Ectodermal cell (in vitro differentiated cells): Measurements from ENCODE around the gene TMEM8B.
"Not testable (repeated sequence)": the region's sequence is repeated elsewhere in the genome, so short reads cannot be mapped to it uniquely, and the experiment has no call there.

ENCODE experiments used
- H3K27ac ChIP-seq: 2 replicates; pipeline ENCODE4 v1.7.0; 2013; ENCODE audit warnings: mild to moderate bottlenecking, low read depth, low read length; ENCODE audit not compliant: insufficient read depth, poor library complexity, severe bottlenecking
- H3K27me3 ChIP-seq: 2 replicates; pipeline ENCODE4 v1.7.0; 2013; ENCODE audit warnings: mild to moderate bottlenecking, low read length; ENCODE audit not compliant: insufficient read depth, control insufficient read depth, poor library complexity, severe bottlenecking
- H3K36me3 ChIP-seq: one replicate; pipeline ENCODE4 v1.7.0; 2013; ENCODE audit warnings: low read length; ENCODE audit not compliant: control insufficient read depth, insufficient read depth
- H3K4me1 ChIP-seq: one replicate; pipeline ENCODE4 v1.7.0; 2013; ENCODE audit warnings: low read length; ENCODE audit not compliant: control insufficient read depth, insufficient read depth
- H3K4me3 ChIP-seq: 2 replicates; pipeline ENCODE4 v1.7.0; 2013; ENCODE audit warnings: low read depth, low read length, control low read depth; ENCODE audit not compliant: insufficient read depth
- H3K9me3 ChIP-seq: 2 replicates; pipeline ENCODE4 v1.7.0; 2013; ENCODE audit warnings: mild to moderate bottlenecking, low read length, moderate library complexity; ENCODE audit not compliant: control insufficient read depth
- WGBS, 2 experiments: methylation state at CpG; one replicate each; pipeline ENCODE4 v1.1.7; 2013; ENCODE audit warnings: missing lambda C conversion rate in 2 of 2; 5-methylcytosine and 5-hydroxymethylcytosine counted together

Gene TMEM8B

GRCh38 chr9:35884908-35885307 is 55.9 kb downstream of the TMEM8B start:
- not testable (repeated sequence) for H3K27ac ChIP-seq, H3K4me1 ChIP-seq, H3K27me3 ChIP-seq, H3K36me3 ChIP-seq, H3K4me3 ChIP-seq, H3K9me3 ChIP-seq
- 92 to 93% methylated on average over 3 of the region's 3 CpGs for WGBS, 2 experiments

- H3K27ac ChIP-seq = no peak overlapping the region
- 90% methylated on average over 3 of the region's 3 CpGs for WGBS, 2 experiments
These were observed 62.6 kb downstream of the TMEM8B start for GRCh38 chr9:35891646-35892045.

GRCh38 chr9:35892051-35892450 is 63.0 kb downstream of the TMEM8B start:
- H3K36me3 ChIP-seq = no peaks in the 10 kb centered on the region
- no peak overlapping the region for H3K4me3 ChIP-seq
- no peaks in the 10 kb centered on the region for H3K9me3 ChIP-seq
- H3K27ac ChIP-seq = no peak overlapping the region
- no peaks in the 10 kb centered on the region for H3K27me3 ChIP-seq
- H3K4me1 ChIP-seq = no peaks in the 10 kb centered on the region
- WGBS, 2 experiments = 84 to 86% methylated on average over 1 of the region's 1 CpG

More at GRCh38 chr9:35891646-35892045, 62.6 kb downstream of the TMEM8B start:
- Histone ChIP-seq H3K4me1 (no peaks in the 10 kb centered on the region), H3K9me3 (no peaks in the 10 kb centered on the region), H3K4me3 (no peak overlapping the region), H3K36me3 (no peaks in the 10 kb centered on the region), H3K27me3 (no peaks in the 10 kb centered on the region)

- H3K4me3 ChIP-seq = no peak overlapping the region
- H3K4me1 ChIP-seq = no peaks in the 10 kb centered on the region
- 83 to 100% methylated on average over 2 of the region's 2 CpGs for WGBS, 2 experiments
- no peaks in the 10 kb centered on the region for H3K36me3 ChIP-seq
- no peak overlapping the region for H3K27ac ChIP-seq
- H3K9me3 ChIP-seq = no peaks in the 10 kb centered on the region
- no peaks in the 10 kb centered on the region for H3K27me3 ChIP-seq
These were observed 67.5 kb downstream of the TMEM8B start for GRCh38 chr9:35896570-35896969.

GRCh38 chr9:35897376-35898099 is 68.5 kb downstream of the TMEM8B start:
- not testable (repeated sequence) for H3K36me3 ChIP-seq, H3K4me3 ChIP-seq, H3K4me1 ChIP-seq, H3K9me3 ChIP-seq, H3K27ac ChIP-seq, H3K27me3 ChIP-seq
- WGBS, 2 experiments = 85% methylated on average over 7 of the region's 7 CpGs

GRCh38 chr9:35898337-35898736 is 69.3 kb downstream of the TMEM8B start:
- Histone ChIP-seq H3K27me3 (no peaks in the 10 kb centered on the region), H3K27ac (no peak overlapping the region), H3K9me3 (no peaks in the 10 kb centered on the region)

GRCh38 chr9:35899021-35899420 is 70.0 kb downstream of the TMEM8B start:
- 91 to 93% methylated on average over 2 of the region's 2 CpGs for WGBS, 2 experiments
- Histone ChIP-seq H3K4me1 (no peaks in the 10 kb centered on the region), H3K27ac (no peak overlapping the region), H3K27me3 (no peaks in the 10 kb centered on the region), H3K4me3 (no peak overlapping the region), H3K36me3 (no peaks in the 10 kb centered on the region), H3K9me3 (no peaks in the 10 kb centered on the region)

More at GRCh38 chr9:35898337-35898736, 69.3 kb downstream of the TMEM8B start:
- no peaks in the 10 kb centered on the region for H3K4me1 ChIP-seq
- no peak overlapping the region for H3K4me3 ChIP-seq
- no peaks in the 10 kb centered on the region for H3K36me3 ChIP-seq

GRCh38 chr9:35903049-35903448 is 74.0 kb downstream of the TMEM8B start:
- peaks cover 30% of the 10 kb centered on the region for H3K4me1 ChIP-seq
- WGBS, 2 experiments = 32 to 39% methylated on average over 3 of the region's 3 CpGs
- H3K36me3 ChIP-seq = no peaks in the 10 kb centered on the region

GRCh38 chr9:35904338-35904737 is 75.3 kb downstream of the TMEM8B start:
- peaks cover 40% of the 10 kb centered on the region for H3K4me1 ChIP-seq
- H3K27ac ChIP-seq = no peak overlapping the region
- no peaks in the 10 kb centered on the region for H3K36me3 ChIP-seq
- WGBS, 2 experiments = 86 to 88% methylated on average over 8 of the region's 8 CpGs
- no peaks in the 10 kb centered on the region for H3K27me3 ChIP-seq
- no peaks in the 10 kb centered on the region for H3K9me3 ChIP-seq
- no peak overlapping the region for H3K4me3 ChIP-seq

More at GRCh38 chr9:35903049-35903448, 74.0 kb downstream of the TMEM8B start:
- Histone ChIP-seq H3K4me3 (no peak overlapping the region), H3K27ac (no peak overlapping the region), H3K27me3 (no peaks in the 10 kb centered on the region), H3K9me3 (no peaks in the 10 kb centered on the region)

GRCh38 chr9:35905051-35905781 is 76.2 kb downstream of the TMEM8B start:
- H3K9me3 ChIP-seq = no peaks in the 10 kb centered on the region
- H3K4me1 ChIP-seq = peaks cover 40% of the 10 kb centered on the region
- H3K4me3 ChIP-seq = no peak overlapping the region
- H3K36me3 ChIP-seq = no peaks in the 10 kb centered on the region
- H3K27ac ChIP-seq = no peak overlapping the region
- H3K27me3 ChIP-seq = no peaks in the 10 kb centered on the region
- 82 to 87% methylated on average over 8 of the region's 8 CpGs for WGBS, 2 experiments
